Stimulated activated CD4-positive, alpha-beta T cell treated with anti-CD3 and anti-CD28 coated beads, Interleukin-4, amount 100 ng/mL, for 1 hour (primary cell): ENCODE results near the gene KCNJ14.

Experiments
- DNase-seq: peaks from one replicate; pipeline ENCODE4 v3.0.0-alpha.2; 2020

Gene KCNJ14

DNA sequence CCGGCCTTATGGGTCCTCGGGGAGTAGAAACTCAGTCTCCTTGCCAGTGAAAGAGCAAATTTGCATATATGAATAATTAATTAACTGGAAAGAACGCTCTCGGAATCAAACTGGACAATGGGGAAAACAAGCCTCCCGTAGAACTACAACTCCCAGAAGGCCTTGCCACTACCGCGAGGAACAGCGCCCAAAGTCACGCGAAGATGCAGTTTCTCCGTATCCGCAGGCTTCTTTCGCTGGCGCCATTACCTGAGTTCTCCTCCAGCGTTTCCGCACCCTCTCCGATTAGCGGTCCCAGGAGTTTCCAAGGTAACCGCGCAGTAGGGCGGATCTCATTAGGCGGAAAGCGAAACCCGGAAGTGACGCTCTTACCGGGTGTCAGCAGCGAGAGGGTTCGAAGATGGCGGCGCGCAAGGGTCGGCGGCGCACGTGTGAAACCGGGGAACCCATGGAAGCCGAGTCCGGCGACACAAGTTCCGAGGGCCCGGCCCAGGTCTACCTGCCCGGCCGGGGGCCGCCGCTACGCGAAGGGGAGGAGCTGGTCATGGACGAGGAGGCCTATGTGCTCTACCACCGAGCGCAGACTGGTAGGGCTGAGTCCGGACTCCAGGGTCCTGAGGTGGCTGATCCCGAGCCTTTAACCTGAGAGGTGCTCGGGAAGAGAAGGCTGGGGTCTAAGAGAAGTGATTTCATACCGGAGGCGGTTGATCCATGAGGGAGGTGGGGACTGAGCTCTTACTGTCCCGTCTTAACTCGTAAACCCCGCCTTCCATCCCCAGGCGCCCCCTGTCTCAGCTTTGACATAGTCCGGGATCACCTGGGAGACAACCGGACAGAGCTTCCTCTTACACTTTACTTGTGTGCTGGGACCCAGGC lies 9.5 kb upstream of the KCNJ14 start, which contains the start of gene GRWD1:
Gene GRWD1, plus strand, starts transcription at position 378 of the 876 bp plus-strand sequence. Its CDS starts 23 bp downstream, at position 401.
- DNase-seq: peak; percentile 91

DNA sequence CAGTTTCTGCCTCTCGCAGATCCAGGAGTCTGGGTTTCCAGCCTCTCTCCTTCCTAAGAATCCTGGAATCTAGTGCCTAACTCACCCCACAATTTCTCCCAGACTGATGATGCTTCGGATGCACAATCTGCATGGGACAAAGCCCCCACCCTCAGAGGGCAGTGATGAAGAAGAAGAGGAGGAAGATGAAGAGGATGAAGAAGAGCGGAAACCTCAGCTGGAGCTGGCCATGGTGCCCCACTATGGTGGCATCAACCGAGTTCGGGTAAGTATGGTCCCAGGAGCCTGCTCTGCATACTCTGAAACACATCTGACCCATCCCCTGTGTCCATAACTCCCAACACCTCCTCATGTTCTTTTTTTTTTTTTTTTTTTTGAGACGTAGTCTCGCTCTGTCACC lies 8.8 kb upstream of the KCNJ14 start:
- DNase-seq: no peak

DNA sequence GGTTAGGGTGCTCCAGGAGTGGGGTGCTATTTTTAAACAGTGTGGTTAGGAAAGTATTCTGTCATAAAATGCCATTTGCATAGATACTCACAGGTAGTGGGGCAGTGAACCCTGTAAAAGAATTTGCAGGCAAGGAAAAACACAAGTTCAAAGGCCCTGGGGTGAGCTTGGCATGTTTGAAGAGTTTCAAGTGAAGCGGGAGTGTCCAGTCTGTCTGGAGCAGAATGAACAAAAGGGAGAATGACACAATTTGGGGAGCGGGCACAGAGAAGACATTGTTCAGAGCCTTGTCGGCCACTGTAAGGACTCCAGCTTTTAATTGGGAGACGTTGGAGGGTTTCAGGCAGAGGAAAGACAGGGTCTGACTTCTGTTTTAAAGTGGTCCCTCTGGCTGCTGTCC lies 6.8 kb upstream of the KCNJ14 start:
- DNase-seq: no peak

DNA sequence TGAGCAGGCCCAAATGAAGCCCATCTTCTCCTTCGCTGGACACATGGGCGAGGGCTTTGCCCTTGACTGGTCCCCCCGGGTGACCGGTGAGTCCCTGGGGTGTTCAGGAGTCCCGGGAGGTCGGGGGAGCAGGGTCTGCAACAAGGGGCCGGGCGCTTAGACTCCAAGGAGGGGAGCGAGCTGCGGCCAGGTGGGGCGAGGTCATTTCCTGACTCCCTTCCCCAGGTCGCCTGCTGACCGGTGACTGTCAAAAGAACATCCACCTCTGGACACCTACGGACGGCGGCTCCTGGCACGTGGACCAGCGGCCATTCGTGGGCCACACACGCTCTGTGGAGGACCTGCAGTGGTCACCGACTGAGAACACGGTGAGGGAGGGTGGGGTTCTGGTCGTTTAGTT lies 4.9 kb upstream of the KCNJ14 start:
- DNase-seq: no peak

DNA sequence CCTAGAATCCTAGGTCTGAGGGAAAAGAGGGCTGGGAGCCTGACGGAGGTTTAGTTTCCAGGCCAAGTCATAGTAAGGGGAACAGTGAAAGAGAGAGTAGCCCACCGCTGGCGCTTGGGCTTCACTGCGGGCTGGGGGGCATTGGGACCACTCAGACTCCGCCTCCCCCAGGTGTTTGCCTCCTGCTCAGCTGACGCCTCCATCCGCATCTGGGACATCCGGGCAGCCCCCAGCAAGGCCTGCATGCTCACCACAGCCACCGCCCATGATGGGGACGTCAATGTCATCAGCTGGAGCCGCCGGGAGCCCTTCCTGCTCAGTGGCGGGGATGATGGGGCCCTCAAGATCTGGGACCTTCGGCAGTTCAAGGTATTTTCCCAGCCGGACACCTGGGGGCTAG lies 4.5 kb upstream of the KCNJ14 start:
- no peak for DNase-seq

DNA sequence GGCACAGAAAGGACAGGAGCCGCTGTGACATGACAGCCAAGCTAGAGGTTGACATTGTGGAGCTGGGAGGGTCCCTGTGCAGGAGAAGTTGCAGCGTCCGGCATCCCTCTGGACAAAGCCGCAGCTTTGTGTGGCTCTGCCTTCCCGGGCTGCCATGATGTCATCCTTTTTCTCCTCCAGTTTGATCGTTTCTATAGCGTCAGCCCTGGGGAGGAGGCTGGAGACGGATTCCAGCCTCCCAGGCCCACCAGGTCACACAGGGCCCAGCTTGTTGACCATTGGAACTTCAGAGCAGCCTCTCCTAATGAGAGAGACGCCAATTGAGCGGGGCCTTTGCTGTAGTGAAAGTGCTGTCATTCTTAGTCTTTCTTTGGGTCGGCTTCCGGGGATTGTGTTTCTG lies 3.8 kb upstream of the KCNJ14 start:
- no peak for DNase-seq

DNA sequence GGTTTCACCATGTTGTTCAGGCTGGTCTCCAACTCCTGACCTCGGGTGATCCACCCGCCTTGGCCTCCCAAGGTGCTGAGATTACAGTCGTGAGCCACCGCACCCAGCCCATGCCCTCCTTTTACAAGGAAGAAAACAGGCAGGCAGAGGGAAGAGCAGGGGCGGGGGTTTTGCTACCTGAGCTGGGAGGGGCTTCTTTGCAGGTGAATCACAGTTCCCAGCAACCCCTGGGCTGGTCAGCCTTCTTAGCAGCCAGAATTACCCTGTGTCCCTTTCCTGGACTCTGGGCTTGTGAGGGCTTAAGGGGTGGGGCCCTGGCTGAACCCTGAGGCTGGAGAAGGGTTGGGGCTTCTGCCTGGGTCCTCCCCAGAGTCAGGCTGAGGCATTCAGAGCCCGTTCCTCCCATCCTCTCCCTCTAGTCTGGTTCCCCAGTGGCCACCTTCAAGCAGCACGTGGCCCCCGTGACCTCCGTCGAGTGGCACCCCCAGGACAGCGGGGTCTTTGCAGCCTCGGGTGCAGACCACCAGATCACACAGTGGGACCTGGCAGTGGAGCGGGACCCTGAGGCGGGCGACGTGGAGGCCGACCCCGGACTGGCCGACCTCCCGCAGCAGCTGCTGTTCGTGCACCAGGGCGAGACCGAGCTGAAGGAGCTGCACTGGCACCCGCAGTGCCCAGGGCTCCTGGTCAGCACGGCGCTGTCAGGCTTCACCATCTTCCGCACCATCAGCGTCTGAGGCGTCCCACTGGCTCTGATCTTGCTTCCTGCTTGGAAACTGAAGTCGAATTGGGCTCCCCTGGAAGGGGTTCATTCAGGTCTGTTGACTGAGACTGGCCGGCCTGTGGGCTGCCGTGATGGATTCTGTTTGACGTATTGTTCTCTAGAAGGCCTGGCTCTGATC lies 2.8 kb upstream of the KCNJ14 start:
- no peak for DNase-seq

DNA sequence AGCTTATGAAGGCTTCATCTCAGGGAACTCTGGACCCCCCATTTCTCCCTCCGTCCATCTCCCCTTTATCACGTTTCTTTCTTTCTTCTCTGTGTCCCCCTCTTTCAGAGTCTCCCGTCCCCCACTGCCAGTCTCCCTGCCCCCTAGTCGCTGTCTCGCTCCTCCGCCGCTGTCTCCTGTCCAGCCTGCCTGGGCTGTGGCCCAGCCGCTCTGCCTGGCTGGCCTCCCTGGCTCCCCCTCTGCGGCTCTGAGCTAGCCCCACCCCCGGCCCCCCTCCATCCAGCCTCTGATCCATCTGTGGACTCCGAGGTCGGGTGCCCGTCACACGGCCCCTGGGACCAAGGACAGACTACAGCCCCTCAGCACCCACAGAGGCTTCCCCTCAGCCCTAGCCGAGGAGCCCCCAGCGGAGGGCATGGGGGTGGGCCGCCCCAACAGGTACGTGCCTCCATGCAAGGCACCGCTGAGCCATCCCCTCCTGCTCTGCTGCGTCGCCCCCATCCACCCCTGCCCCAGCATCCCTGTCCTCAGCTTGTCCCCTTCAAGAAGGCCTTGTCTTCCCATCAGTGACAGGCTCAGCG lies 1.1 kb upstream of the KCNJ14 start:
- DNase-seq: no peak

DNA sequence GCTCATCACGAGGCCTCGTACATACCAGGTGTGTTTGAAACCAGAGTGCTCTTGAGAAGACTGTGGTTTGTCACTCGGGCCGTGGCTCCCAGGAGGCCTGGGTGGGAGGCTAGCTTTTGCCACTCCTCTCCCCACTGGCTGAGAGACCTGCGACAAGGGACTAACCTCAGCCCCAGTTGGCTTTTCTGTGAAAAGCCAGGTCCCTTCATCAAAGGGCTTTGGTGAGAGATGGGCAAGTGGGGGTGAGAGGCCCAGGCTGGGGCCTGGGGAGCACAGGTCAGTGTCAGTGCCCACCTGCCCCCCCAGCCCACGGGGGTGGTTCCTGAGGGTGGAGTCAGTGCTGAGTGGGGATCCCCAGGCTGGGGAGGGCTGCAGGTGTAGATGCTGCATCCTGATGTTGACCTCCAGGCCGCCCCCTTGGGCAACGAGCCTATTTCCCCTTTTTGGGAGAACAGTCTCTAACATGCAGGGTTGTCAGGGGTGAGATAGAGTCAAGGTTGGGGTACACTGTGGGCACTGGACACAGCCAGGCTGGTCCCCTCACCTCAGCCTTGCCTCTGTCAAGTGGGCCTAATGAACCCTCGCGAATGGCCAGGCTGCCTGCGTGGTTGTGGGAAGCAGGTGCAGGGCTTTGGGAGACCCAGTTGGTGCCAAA lies 661 bp downstream of the KCNJ14 start:
- no peak for DNase-seq

DNA sequence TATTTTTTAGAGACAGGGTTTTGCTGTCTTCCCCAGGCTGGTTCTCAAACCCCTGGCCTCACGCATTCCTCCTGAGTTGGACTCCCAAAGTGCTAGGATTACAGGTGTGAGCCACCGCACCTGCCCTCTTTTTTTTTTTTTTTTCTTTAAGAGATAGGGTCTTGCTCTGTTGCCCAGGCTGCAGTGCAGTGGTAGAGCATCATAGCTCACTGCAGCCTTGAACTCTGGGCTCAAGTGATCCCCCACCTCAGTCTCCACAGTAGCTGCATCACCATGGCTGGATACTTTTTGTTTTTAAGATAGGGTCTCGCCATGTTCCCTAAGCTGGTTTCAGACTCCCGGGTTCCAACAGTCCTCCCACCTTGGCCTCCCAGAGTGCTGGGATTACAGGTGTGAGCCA lies 1.5 kb downstream of the KCNJ14 start:
- DNase-seq: no peak

DNA sequence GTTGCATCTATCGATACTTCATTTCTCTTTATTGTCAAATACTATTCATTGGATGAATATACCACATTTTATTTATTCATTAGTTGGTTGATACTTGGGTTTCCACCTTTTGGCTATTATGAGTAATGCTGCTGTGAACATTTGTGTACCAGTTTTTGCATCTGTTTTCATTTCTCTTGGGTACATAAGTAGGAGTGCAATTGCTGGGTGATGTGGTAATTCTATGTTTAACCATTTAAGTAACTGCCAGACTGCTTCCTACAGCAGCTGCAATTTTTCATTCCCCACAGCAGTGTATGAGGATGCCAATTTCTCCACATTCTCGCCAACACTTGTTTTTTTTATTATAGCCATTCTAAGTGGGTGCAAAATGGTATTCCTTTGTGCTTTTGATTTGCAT lies 2.6 kb downstream of the KCNJ14 start:
- DNase-seq: no peak

DNA sequence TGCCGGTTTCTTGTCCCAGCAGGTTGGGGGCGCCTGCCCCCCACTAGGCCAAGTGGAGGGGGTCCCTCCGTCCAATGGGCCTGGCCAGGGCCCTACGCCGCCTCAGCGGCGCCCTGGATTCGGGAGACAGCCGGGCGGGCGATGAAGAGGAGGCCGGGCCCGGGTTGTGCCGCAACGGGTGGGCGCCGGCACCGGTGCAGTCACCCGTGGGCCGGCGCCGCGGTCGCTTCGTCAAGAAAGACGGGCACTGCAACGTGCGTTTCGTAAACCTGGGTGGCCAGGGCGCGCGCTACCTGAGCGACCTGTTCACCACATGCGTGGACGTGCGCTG lies 6.2 kb downstream of the KCNJ14 start:
- no peak for DNase-seq

DNA sequence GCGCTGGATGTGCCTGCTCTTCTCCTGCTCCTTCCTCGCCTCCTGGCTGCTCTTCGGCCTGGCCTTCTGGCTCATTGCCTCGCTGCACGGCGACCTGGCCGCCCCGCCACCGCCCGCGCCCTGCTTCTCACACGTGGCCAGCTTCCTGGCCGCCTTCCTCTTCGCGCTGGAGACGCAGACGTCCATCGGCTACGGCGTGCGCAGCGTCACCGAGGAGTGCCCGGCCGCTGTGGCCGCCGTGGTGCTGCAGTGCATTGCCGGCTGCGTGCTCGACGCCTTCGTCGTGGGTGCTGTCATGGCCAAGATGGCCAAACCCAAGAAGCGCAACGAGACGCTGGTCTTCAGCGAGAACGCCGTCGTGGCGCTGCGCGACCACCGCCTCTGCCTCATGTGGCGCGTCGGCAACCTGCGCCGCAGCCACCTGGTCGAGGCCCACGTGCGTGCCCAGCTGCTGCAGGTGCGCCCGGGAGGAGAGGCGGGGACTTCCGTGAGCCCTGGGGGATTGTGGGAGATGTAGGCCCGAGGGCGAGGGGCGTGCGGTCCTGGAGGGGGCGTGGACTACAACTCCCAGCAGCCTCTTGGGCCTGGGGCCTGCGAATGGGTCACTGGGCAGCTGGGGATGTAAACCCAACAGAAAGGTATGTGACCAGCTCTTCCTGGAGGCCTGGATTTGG lies 6.7 kb downstream of the KCNJ14 start:
- DNase-seq: no peak

DNA sequence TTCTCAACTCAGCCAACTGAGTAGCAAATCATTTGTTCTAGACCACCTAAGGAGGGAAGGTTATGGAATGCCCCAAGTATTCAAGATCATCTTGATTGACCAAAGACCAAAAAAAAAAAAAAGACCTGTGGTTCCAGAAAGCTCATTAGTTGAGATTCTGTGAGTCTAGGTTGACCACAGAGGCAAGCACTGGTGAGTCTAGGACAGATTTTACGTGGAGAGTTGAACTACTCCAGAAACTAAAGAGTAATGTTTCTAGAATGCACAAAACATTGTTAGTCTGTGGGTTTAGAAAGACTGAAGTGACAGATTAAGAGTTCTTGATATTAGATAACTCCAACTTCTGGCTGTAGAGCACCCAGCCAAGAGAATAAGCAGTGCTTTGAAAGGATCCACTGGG lies 9.8 kb downstream of the KCNJ14 start:
- DNase-seq: no peak

DNA sequence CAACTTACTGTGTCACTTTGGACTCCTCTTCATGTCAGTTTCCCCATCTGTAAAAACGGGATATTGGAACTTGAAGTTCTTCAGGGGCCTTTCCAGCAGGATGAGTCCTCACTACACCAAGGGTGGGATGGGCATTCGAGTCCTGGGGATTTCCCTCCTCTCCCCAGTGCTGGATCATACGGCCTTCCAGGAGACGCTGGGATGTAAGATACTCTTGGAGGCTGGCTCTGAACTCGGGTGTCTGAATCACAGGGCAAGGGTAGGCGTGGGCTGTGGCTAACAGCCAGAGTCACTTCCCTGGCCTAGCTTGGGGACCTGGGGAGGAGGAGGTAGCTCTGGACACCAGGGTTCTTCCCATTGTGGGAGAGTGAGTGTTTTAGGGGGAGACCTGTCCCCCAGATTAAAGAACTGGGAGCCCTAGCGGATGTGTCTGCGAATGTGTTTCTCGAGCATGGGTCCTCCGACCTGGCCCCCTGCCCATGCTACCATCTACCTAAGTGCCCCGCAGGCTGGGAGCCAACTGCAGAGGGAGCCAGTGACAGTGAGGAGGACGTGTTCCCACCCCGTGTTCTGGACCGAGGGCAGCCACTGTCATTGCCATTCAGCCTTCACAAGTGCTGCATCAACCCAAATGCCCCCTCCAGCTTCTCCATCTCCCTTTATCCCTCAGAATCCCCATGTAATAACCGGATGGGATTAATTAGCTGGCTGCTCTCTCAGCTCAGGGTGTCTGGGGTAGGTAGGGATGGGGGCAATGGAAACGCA lies 11.4 kb downstream of the KCNJ14 start:
- no peak for DNase-seq

DNA sequence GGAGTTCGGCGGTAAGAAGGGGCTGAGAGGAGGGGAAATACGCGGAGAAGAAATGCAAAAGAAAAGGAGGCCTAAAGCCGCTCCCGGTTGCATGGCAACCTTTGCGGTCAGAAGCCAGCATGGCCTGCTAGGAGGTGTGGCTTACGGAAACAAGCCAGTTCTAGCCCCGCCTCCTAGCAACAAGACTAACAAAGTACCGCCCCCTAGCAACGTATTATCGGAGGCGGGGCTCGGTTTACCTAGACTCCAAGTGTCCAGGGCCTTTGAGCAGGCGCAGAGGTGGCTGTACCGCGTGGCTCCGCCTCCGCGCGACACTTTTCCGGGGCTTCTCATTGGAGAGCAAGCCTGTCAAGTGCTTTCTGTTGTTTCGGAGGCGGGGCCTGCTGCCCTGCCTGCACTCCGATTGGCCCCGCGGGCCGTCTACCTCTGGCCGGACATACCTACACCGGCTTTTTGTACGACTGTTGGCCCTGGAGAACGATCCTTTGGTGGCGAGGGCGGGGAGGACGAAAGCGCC lies 13.5 kb downstream of the KCNJ14 start:
- peak; percentile 98 for DNase-seq

DNA sequence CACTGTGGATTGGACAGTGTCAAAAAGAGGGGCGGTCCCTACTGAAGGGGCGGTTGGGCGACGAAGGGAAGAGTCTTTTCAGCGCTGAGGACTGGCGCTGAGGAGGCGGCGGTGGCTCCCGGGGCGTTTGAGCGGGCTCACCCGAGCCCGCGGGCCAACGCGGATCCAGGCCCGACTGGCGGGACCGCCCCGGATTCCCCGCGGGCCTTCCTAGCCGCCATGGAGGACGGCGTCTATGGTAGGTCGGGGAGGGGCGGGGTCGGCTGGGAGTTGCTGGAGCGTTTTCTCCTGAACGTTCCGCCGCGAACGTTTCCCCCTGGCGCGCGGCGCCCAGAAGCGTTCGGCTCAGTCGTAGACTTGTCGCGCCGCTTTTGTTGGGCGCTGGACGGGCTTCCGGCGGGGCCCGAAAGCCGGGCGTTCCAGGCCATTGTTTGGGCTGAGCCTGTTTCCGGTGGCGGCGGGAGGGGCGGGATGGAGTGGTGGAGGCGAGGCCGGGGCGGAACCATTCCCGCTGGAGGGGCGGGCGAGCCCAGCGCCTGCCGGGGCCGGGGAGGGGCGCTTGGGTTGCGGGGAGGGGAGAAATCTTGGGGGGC lies 14.0 kb downstream of the KCNJ14 start, which contains the start of gene CYTH2:
Gene CYTH2, plus strand, starts transcription at position 81 of the 593 bp plus-strand sequence. Its CDS starts 139 bp downstream, at position 220.
- peak; percentile 68 for DNase-seq

DNA sequence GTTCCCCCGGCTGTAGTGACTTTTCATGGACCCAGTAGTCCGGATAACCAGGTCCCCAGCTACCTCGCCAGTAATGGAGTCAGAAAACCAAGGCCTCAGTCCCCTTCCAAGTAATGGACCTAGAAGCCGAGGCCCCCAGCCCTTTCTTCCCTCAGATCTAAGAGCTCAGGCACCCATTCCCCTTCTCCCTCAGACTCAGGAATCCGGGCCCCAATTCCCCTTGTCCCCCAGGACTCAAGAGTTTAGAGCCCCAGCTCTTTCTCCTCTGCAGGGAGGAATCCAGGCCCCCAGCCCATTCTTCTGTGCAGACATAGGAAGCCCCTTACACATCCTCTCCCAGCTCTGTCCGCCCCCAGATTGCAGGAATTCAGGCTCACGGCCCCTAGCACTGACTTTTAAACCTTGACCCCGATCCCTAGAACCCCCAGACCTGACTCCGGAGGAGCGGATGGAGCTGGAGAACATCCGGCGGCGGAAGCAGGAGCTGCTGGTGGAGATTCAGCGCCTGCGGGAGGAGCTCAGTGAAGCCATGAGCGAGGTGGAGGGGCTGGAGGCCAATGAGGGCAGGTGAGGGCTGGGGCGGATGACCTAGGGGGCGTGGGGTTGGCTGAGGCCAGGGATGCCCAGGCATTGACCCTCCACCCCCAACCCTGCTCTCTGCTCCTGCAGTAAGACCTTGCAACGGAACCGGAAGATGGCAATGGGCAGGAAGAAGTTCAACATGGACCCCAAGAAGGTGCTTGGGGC lies 14.7 kb downstream of the KCNJ14 start:
- DNase-seq: no peak

DNA sequence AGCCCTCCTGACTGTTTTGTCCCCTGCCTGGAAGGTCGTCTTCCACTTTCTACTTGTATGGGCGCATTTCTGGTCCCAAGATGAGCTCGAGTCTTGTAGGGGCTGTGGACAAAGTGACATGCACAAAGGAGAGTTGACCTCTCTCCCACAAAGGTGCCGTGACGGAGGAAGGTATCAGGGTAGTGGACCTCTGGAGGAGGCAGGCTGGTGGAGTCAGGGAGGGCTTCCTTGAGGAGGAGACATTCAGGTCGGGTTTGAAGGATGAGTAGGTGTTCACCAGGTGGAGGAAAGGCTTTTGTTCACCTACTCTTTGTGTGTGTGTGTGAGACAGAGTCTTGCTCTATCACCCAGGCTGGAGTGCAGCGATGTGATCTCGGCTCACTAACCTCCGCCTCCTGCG lies 15.5 kb downstream of the KCNJ14 start:
- DNase-seq: no peak

DNA sequence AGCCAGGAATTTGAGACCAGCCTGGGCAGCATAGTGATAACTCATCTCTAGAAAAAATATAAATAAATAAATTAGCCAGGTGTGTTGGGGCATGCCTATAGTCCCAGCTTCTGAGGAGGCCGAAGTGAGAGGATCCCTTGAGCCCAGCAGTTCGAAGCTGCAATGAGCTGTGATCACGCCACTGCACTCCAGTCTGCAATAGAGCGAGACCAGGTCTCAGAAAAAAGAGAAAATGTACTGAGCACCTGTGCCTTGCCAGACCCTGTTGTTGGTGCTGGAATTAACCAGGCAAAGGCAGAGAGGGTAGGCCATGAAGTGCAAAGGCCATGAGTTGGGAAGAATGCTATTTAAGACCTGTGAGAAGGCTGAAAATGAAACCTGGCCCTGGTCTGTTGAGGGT lies 16.5 kb downstream of the KCNJ14 start:
- no peak for DNase-seq
